IMR-90 (cell line): ENCODE measurements around the gene WDR70. TPM values are rescaled to one million over a fixed set of nuclear protein-coding genes. Genes with fewer than 3 reads are reported as not detected.

Experiments used
- ATAC-seq: fragments of 200-7000 bp; cut with Tn5 transposase; 2 replicates; pipeline ENCODE4 v1.9.1; 2020; ENCODE audit warnings: low read depth, mild to moderate bottlenecking, moderate library complexity
- BruUV-seq: library from RNA; stranded (reverse); fragments of 400-500 nt; replicated peaks from 2 replicates; lab custom pipeline; 2021; lab: Mats Ljungman, UMichigan
- CTCF ChIA-PET: fragments of 300-600 bp; formaldehyde crosslinking; extraction: SDS; loops from one replicate; lab custom pipeline; 2021; ENCODE audit warnings: antibody characterized with exemption; lab: Yijun Ruan, JAX
- POLR2A ChIA-PET: fragments of 300-600 bp; sonication (Branson Sonifier 250); formaldehyde crosslinking; loops from one replicate; lab custom pipeline; 2022; ENCODE audit warnings: antibody characterized with exemption; ENCODE audit not compliant: unreplicated experiment; lab: Charles Lee
- DNase-seq: peaks from one replicate; pipeline ENCODE4 v3.0.0; 2013
- H2AFZ ChIP-seq: replicated peaks from 2 replicates; pipeline ENCODE3; 2013; ENCODE audit warnings: low read length, mild to moderate bottlenecking; ENCODE audit not compliant: poor library complexity
- H2AK5ac ChIP-seq: 2 replicates; pipeline ENCODE4 v1.6.1; 2013; ENCODE audit warnings: low read depth, low read length, inconsistent platforms
- H2AK9ac ChIP-seq: replicated peaks from 2 replicates; pipeline ENCODE3; 2013; ENCODE audit warnings: mild to moderate bottlenecking, low read depth, low read length, moderate library complexity; ENCODE audit not compliant: poor library complexity
- H2BK120ac ChIP-seq: 2 replicates; pipeline ENCODE4 v1.6.1; 2013; ENCODE audit warnings: low read depth, low read length, inconsistent platforms
- H2BK15ac ChIP-seq: 3 replicates; pipeline ENCODE4 v1.6.1; 2013; ENCODE audit warnings: low read depth, low read length, inconsistent platforms
- H2BK20ac ChIP-seq: 2 replicates; pipeline ENCODE4 v1.6.1; 2013; ENCODE audit warnings: low read depth, mild to moderate bottlenecking, inconsistent platforms, low read length, moderate library complexity
- H2BK5ac ChIP-seq: 2 replicates; pipeline ENCODE4 v1.6.1; 2013; ENCODE audit warnings: mild to moderate bottlenecking, low read depth, low read length, inconsistent platforms; ENCODE audit not compliant: poor library complexity, severe bottlenecking
- H3K14ac ChIP-seq: replicated peaks from 2 replicates; pipeline ENCODE4 v1.6.1; 2013; ENCODE audit warnings: low read depth, low read length, inconsistent platforms
- H3K18ac ChIP-seq: 2 replicates; pipeline ENCODE4 v1.6.1; 2013; ENCODE audit warnings: low read depth, low read length, control low read depth
- H3K23ac ChIP-seq: 2 replicates; pipeline ENCODE4 v1.6.1; 2013; ENCODE audit warnings: low read depth, low read length, inconsistent platforms
- H3K27ac ChIP-seq: 2 replicates; pipeline ENCODE4 v1.5.1; 2013; ENCODE audit warnings: mild to moderate bottlenecking, control low read depth, low read length; ENCODE audit not compliant: insufficient read depth
- H3K27me3 ChIP-seq: 2 replicates; pipeline ENCODE4 v1.6.1; 2013; ENCODE audit warnings: low read length; ENCODE audit not compliant: control insufficient read depth, insufficient read depth
- H3K36me3 ChIP-seq: 2 replicates; pipeline ENCODE4 v1.6.1; 2013; ENCODE audit warnings: low read length, mixed read lengths; ENCODE audit not compliant: control insufficient read depth, insufficient read depth
- H3K4ac ChIP-seq: 2 replicates; pipeline ENCODE4 v1.6.1; 2013; ENCODE audit warnings: low read depth, low read length, inconsistent platforms
- H3K4me1 ChIP-seq: 2 replicates; pipeline ENCODE4 v1.6.1; 2013; ENCODE audit warnings: low read length, mixed read lengths; ENCODE audit not compliant: control insufficient read depth, insufficient read depth
- H3K4me2 ChIP-seq: 2 replicates; pipeline ENCODE4 v1.6.1; 2013; ENCODE audit warnings: low read depth, mild to moderate bottlenecking, control low read depth, low read length, moderate library complexity
- H3K4me3 ChIP-seq: 2 replicates; pipeline ENCODE4 v1.5.1; 2013; ENCODE audit warnings: low read depth, mild to moderate bottlenecking, control low read depth, low read length, moderate library complexity; ENCODE audit not compliant: insufficient read depth
- H3K56ac ChIP-seq: 2 replicates; pipeline ENCODE4 v1.6.1; 2013; ENCODE audit warnings: low read length, inconsistent platforms; ENCODE audit not compliant: insufficient read depth; ENCODE audit errors: extremely low read depth
- H3K79me1 ChIP-seq, 2 experiments: 2 replicates each; pipeline ENCODE4 v1.6.1; 2013; ENCODE audit warnings: low read length in 2 of 2, inconsistent platforms in 1 of 2, low read depth in 1 of 2
- H3K9ac ChIP-seq: 2 replicates; pipeline ENCODE4 v1.6.1; 2013; ENCODE audit warnings: low read depth, low read length, control low read depth
- H3K9me1 ChIP-seq: 2 replicates; pipeline ENCODE4 v1.6.1; 2013; ENCODE audit warnings: low read length, inconsistent platforms; ENCODE audit not compliant: insufficient read depth
- H3K9me3 ChIP-seq: 2 replicates; pipeline ENCODE4 v1.6.1; 2013; ENCODE audit warnings: low read length; ENCODE audit not compliant: control insufficient read depth, insufficient read depth
- H4K20me1 ChIP-seq: 2 replicates; pipeline ENCODE4 v1.6.1; 2013; ENCODE audit warnings: low read length, inconsistent platforms; ENCODE audit not compliant: insufficient read depth
- H4K5ac ChIP-seq: 2 replicates; pipeline ENCODE4 v1.6.1; 2013; ENCODE audit warnings: mild to moderate bottlenecking, low read depth, low read length, control low read depth
- H4K8ac ChIP-seq, 2 experiments: 2 replicates each; pipeline ENCODE4 v1.6.1; 2013; ENCODE audit warnings: low read depth in 2 of 2, low read length in 2 of 2, control low read depth in 1 of 2, inconsistent platforms in 1 of 2
- H4K91ac ChIP-seq: 2 replicates; pipeline ENCODE4 v1.6.1; 2013; ENCODE audit warnings: low read depth, low read length, inconsistent platforms; ENCODE audit not compliant: insufficient read depth
- MAFK ChIP-seq: IDR thresholded peaks from 2 replicates; pipeline ENCODE4 v1.6.1; 2012; ENCODE audit warnings: low read depth, low read length, improper control_type of control experiment
- POLR2A ChIP-seq: IDR thresholded peaks from 2 replicates; pipeline ENCODE4 v1.6.1; 2012; ENCODE audit warnings: mild to moderate bottlenecking, low read depth, low read length
- WGBS, 2 experiments: methylation state at CpG; one replicate each; pipeline versions ENCODE4 v1.1.5 to v1.1.7; 2013; ENCODE audit warnings: missing lambda C conversion rate in 2 of 2; ENCODE audit not compliant: insufficient read length in 1 of 2; ENCODE audit errors: extremely low coverage in 2 of 2; 5-methylcytosine and 5-hydroxymethylcytosine counted together
- dilution Hi-C: fragments of 300-500 bp; cut with HindIII; formaldehyde crosslinking; loops from one replicate; pipeline ENCODE4 v1.14.3; 2018; ENCODE audit warnings: low sequenced_read_pairs; ENCODE audit not compliant: unreplicated experiment
- in situ Hi-C: fragments of 300-500 bp; cut with MboI; formaldehyde crosslinking; loops from 3 replicates; pipeline ENCODE4 v1.14.3; 2019; ENCODE audit warnings: low sequenced_read_pairs, inconsistent platforms, mixed read lengths
- intact Hi-C: fragments of 100-400 bp; cut with micrococcal nuclease; formaldehyde crosslinking; loops from 2 replicates; pipeline ENCODE4 v1.10.0; 2022
- polyA plus RNA-seq, 3 experiments: library from polyadenylated mRNA; depleted of rRNA; stranded (reverse); fragments of >200 nt; gene quantifications; 2 replicates each; pipeline ENCODE4 v1.2.3, GENCODE V29; 2012; ENCODE audit warnings: low replicate concordance in 1 of 3
- total RNA-seq: library from RNA; depleted of rRNA; stranded (reverse); fragments of >200 nt; gene quantifications from 2 replicates; pipeline ENCODE4 v1.2.3, GENCODE V29; 2012

Gene WDR70
- total and polyA plus RNA-seq, 2 of the 4 experiments (the other 2 are of a cell fraction): 16.7 to 29.9 TPM

DNA sequence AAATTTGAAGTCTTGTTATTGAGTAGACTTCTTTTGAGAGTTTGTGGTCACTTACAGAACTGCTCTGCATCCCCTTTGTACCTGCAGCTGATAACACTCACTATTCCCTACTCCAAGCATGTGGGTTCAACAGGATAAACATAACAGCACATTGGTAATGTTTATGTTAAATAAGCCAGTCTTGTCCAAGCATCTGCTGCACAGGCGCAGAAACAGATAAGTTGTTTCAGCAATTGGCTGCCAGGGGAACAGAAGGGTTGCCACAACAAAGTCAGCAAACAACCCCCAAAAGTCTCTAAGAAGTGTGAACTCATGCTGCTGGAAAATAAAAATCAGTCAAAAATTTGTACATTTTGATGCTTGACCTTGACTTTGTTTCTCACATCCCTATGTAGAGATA lies 286.2 kb downstream of the WDR70 start:
- no peak overlapping the region for H3K4ac ChIP-seq
- no peak for TF ChIP-seq POLR2A
- no peak for TF ChIP-seq MAFK
- H4K20me1 ChIP-seq: 0 out of 2 replicates have a peak, but pooled peaks cover 3% of the 10 kb centered on the region
- DNase-seq (peak; percentile 70), ATAC-seq (no peak)
- H3K4me3 ChIP-seq: no peak overlapping the region
- no peak overlapping the region for H2AK5ac ChIP-seq
- WGBS, 2 experiments: no CpG with 5 or more reads among the region's 1 CpG
- H3K9ac ChIP-seq: no peak overlapping the region
- no peak overlapping the region for H4K8ac ChIP-seq
- no peak overlapping the region for H2BK15ac ChIP-seq
- no peak overlapping the region for H3K4me2 ChIP-seq
- peaks cover 6% of the 10 kb centered on the region for H3K4me1 ChIP-seq
- H3K36me3 ChIP-seq: no peaks in the 10 kb centered on the region
- 0 out of 2 replicates have a peak, but pooled peaks cover 3% of the 10 kb centered on the region for H3K9me1 ChIP-seq
- H3K79me1 ChIP-seq: peaks cover 9 to 10% of the 10 kb centered on the region in 2 experiments; a peak in 3 of 4 replicates
- intact Hi-C loops (loop anchor here (1.0 kb wide), 1 partner anchor 24 kb away; no protein-coding TSS in a partner anchor), in situ Hi-C loops (no loop called here), dilution Hi-C loops (no loop called here)
- H4K91ac ChIP-seq: no peak overlapping the region
- H2BK20ac ChIP-seq: no peak overlapping the region
- H3K27me3 ChIP-seq: no peaks in the 10 kb centered on the region
- no peak overlapping the region for H3K18ac ChIP-seq
- CTCF ChIA-PET: no interaction called here
- no TSS peak for BruUV-seq
- H2BK5ac ChIP-seq: no peak overlapping the region
- H4K5ac ChIP-seq: no peak overlapping the region
- no peak overlapping the region for H2AK9ac ChIP-seq
- no peak overlapping the region for H2BK120ac ChIP-seq
- POLR2A ChIA-PET: no interaction called here
- no peak overlapping the region for H3K23ac ChIP-seq
- no peaks in the 10 kb centered on the region for H3K9me3 ChIP-seq
- no peak overlapping the region for H3K14ac ChIP-seq
- H3K56ac ChIP-seq: no peak overlapping the region
- H3K27ac ChIP-seq: no peak overlapping the region
- no peak overlapping the region for H2AFZ ChIP-seq
